ENCODE measurements around the gene FHOD3. TPM values are rescaled to one million over a fixed set of nuclear protein-coding genes. Genes with fewer than 3 reads are reported as not detected.

The FHOD3 gene
- total and polyA plus RNA-seq, 4 donors: 0.57 to 1.3 (median 1.2) TPM; not detected in 1

DNA sequence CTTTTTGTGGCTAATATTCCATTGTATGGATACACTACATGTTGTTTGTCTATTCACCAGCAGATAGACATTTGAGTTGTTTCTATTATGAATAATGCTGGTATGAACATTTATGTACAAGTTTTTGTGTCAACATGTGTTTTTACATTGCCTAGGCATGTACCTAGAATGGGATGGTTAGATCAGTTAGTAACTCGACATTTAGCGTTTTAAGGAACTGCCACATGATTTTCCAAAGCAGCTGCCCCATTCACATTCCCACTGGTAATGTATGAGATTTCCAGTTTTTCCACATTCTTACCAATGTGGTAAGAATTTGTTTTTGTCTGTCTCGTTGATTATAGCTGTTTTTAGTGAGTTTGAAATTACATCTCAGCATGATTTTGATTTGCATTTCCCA is 112.8 kb downstream of the FHOD3 start (continued):
- TF ChIP-seq, protein P1, sequence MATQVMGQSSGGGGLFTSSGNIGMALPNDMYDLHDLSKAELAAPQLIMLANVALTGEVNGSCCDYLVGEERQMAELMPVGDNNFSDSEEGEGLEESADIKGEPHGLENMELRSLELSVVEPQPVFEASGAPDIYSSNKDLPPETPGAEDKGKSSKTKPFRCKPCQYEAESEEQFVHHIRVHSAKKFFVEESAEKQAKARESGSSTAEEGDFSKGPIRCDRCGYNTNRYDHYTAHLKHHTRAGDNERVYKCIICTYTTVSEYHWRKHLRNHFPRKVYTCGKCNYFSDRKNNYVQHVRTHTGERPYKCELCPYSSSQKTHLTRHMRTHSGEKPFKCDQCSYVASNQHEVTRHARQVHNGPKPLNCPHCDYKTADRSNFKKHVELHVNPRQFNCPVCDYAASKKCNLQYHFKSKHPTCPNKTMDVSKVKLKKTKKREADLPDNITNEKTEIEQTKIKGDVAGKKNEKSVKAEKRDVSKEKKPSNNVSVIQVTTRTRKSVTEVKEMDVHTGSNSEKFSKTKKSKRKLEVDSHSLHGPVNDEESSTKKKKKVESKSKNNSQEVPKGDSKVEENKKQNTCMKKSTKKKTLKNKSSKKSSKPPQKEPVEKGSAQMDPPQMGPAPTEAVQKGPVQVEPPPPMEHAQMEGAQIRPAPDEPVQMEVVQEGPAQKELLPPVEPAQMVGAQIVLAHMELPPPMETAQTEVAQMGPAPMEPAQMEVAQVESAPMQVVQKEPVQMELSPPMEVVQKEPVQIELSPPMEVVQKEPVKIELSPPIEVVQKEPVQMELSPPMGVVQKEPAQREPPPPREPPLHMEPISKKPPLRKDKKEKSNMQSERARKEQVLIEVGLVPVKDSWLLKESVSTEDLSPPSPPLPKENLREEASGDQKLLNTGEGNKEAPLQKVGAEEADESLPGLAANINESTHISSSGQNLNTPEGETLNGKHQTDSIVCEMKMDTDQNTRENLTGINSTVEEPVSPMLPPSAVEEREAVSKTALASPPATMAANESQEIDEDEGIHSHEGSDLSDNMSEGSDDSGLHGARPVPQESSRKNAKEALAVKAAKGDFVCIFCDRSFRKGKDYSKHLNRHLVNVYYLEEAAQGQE (IDR thresholded peaks at IDR 0.05): no peak
- TF ChIP-seq HNF4G (IDR thresholded peaks at IDR 0.05): no peak
- no peak for TF ChIP-seq NR2F2 (IDR thresholded peaks at IDR 0.05)
- TF ChIP-seq YY1 (IDR thresholded peaks at IDR 0.05): no peak

DNA sequence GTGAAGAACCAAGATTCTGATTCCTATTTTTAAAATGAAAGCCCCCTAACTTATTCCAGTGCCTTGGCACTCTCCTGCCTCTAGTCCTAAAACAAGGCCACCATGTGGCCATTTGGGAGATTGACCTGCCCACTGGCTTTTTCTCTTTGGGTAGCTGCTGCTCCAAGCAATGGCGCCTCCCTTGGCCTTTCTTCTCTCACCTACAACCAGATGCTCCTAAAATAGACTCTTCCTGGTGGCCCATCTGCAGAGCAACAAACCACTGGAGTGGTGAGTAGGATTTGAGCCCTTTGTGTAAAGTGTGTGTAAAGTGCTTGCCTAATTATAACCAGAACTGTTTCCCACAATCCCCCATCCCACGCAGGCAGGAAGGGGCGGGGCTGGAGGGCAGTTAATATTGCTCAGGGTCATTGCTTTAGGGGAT is 114.2 kb downstream of the FHOD3 start:
- TF ChIP-seq SP1 (IDR thresholded peaks at IDR 0.05): no peak
- no peak for TF ChIP-seq EGR1 (IDR thresholded peaks at IDR 0.05; ENCODE audit: low read depth in 2 of 2)
- no peak for TF ChIP-seq RAD21 (IDR thresholded peaks at IDR 0.05)
- no peak for DNase-seq (ENCODE audit: low spot score)
- WGBS: 80% methylated on average over 3 of the region's 3 CpGs
- Histone ChIP-seq H3K4me1 (ENCODE audit: control insufficient read depth in 4 of 4, insufficient read depth in 4 of 4, low read length in 3 of 4) (no peaks in the 10 kb centered on the region), H3K9me3 (ENCODE audit: control insufficient read depth in 4 of 4, low read length in 3 of 4) (no peaks in the 10 kb centered on the region), H3K36me3 (ENCODE audit: control insufficient read depth in 4 of 4, insufficient read depth in 3 of 4, low read depth in 1 of 4, low read length in 3 of 4) (no peaks in the 10 kb centered on the region), H3K9ac (ENCODE audit: low read depth in 1 of 2, low read length in 2 of 2) (no peak overlapping the region), H3K27ac (ENCODE audit: low read depth in 1 of 2, low read length in 2 of 2) (no peak overlapping the region), H3K4me3 (ENCODE audit: low read depth in 1 of 3, low read length in 3 of 3) (no peak overlapping the region), H3K27me3 (ENCODE audit: control insufficient read depth in 4 of 4, insufficient read depth in 4 of 4, low read length in 3 of 4) (no peaks in the 10 kb centered on the region)

DNA sequence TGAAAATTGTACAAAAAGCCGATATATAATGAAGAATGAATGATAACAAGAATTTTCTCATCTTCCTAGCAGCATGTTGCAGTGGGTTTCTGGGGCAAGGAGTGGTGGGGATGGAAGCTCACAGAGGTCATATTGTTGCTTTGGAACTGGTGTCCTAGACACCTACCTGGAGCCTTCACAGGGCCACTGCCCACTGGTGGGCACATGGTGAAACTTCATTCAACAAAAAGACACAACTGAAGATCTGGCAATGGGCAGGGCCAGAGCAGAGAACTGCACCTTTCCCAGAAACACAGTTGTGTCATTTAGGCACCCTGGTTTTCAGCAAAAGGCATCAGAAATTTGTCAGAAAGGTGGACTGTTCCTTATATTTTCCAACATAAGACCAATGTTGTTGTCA is 115.3 kb downstream of the FHOD3 start:
- Histone ChIP-seq H3K27ac (ENCODE audit: low read depth in 1 of 2, low read length in 2 of 2) (no peak overlapping the region), H3K4me3 (ENCODE audit: low read depth in 1 of 3, low read length in 3 of 3) (no peak overlapping the region), H3K36me3 (ENCODE audit: control insufficient read depth in 4 of 4, insufficient read depth in 3 of 4, low read depth in 1 of 4, low read length in 3 of 4) (no peaks in the 10 kb centered on the region), H3K4me1 (ENCODE audit: control insufficient read depth in 4 of 4, insufficient read depth in 4 of 4, low read length in 3 of 4) (no peaks in the 10 kb centered on the region), H3K27me3 (ENCODE audit: control insufficient read depth in 4 of 4, insufficient read depth in 4 of 4, low read length in 3 of 4) (no peaks in the 10 kb centered on the region), H3K9me3 (ENCODE audit: control insufficient read depth in 4 of 4, low read length in 3 of 4) (no peaks in the 10 kb centered on the region), H3K9ac (ENCODE audit: low read depth in 1 of 2, low read length in 2 of 2) (no peak overlapping the region)
- DNase-seq (ENCODE audit: low spot score): no peak
- TF ChIP-seq, protein P2, sequence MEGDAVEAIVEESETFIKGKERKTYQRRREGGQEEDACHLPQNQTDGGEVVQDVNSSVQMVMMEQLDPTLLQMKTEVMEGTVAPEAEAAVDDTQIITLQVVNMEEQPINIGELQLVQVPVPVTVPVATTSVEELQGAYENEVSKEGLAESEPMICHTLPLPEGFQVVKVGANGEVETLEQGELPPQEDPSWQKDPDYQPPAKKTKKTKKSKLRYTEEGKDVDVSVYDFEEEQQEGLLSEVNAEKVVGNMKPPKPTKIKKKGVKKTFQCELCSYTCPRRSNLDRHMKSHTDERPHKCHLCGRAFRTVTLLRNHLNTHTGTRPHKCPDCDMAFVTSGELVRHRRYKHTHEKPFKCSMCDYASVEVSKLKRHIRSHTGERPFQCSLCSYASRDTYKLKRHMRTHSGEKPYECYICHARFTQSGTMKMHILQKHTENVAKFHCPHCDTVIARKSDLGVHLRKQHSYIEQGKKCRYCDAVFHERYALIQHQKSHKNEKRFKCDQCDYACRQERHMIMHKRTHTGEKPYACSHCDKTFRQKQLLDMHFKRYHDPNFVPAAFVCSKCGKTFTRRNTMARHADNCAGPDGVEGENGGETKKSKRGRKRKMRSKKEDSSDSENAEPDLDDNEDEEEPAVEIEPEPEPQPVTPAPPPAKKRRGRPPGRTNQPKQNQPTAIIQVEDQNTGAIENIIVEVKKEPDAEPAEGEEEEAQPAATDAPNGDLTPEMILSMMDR (IDR thresholded peaks at IDR 0.05; ENCODE audit: low read depth, low read length, missing input control): peak; percentile 7
- TF ChIP-seq EGR1 (IDR thresholded peaks at IDR 0.05; ENCODE audit: low read depth in 2 of 2) (no peak), TAF1 (conservative IDR thresholded peaks at IDR 0.05) (no peak), FOXA2 (IDR thresholded peaks at IDR 0.05) (no peak), RAD21 (IDR thresholded peaks at IDR 0.05) (peak in 1 of 2 donors; percentile 34), HNF4G (IDR thresholded peaks at IDR 0.05) (no peak)
- 94% methylated on average over 1 of the region's 1 CpG for WGBS

DNA sequence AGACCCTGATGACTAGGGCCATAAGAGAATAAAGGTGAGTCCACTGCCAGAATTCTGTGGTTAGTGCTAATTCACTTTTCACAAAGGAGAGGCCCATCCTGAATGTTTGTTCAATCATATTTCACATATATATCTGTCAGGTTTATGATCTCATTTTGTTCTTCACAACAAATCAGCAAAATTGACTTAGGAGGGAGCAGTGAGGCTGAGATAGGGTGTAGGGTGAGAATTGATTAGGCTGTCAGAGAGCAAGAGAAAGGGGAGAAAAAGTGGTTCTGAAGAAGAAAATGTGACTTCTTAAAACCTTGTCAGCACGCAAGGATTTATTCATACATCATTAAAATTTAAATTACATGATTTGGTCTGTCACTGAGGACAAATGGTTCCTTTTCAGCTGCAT is 117.7 kb downstream of the FHOD3 start:
- no peak overlapping the region for H3K4me3 ChIP-seq (ENCODE audit: low read depth in 1 of 3, low read length in 3 of 3)
- H3K36me3 ChIP-seq (ENCODE audit: control insufficient read depth in 4 of 4, insufficient read depth in 3 of 4, low read depth in 1 of 4, low read length in 3 of 4): no peaks in the 10 kb centered on the region
- 93% methylated on average over 1 of the region's 1 CpG for WGBS
- no peaks in the 10 kb centered on the region for H3K27me3 ChIP-seq (ENCODE audit: control insufficient read depth in 4 of 4, insufficient read depth in 4 of 4, low read length in 3 of 4)
- DNase-seq (ENCODE audit: low spot score): no peak
- no peaks in the 10 kb centered on the region for H3K4me1 ChIP-seq (ENCODE audit: control insufficient read depth in 4 of 4, insufficient read depth in 4 of 4, low read length in 3 of 4)
- no peak overlapping the region for H3K27ac ChIP-seq (ENCODE audit: low read depth in 1 of 2, low read length in 2 of 2)
- H3K9me3 ChIP-seq (ENCODE audit: control insufficient read depth in 4 of 4, low read length in 3 of 4): no peaks in the 10 kb centered on the region
- H3K9ac ChIP-seq (ENCODE audit: low read depth in 1 of 2, low read length in 2 of 2): no peak overlapping the region
- TF ChIP-seq, protein P1 (IDR thresholded peaks at IDR 0.05): no peak
- no peak for TF ChIP-seq RAD21 (IDR thresholded peaks at IDR 0.05)
- TF ChIP-seq HNF4G (IDR thresholded peaks at IDR 0.05): no peak
- TF ChIP-seq NR2F2 (IDR thresholded peaks at IDR 0.05): no peak
- TF ChIP-seq SP1 (IDR thresholded peaks at IDR 0.05): no peak
- TF ChIP-seq, protein P3, sequence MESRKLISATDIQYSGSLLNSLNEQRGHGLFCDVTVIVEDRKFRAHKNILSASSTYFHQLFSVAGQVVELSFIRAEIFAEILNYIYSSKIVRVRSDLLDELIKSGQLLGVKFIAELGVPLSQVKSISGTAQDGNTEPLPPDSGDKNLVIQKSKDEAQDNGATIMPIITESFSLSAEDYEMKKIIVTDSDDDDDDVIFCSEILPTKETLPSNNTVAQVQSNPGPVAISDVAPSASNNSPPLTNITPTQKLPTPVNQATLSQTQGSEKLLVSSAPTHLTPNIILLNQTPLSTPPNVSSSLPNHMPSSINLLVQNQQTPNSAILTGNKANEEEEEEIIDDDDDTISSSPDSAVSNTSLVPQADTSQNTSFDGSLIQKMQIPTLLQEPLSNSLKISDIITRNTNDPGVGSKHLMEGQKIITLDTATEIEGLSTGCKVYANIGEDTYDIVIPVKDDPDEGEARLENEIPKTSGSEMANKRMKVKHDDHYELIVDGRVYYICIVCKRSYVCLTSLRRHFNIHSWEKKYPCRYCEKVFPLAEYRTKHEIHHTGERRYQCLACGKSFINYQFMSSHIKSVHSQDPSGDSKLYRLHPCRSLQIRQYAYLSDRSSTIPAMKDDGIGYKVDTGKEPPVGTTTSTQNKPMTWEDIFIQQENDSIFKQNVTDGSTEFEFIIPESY (IDR thresholded peaks at IDR 0.05): no peak
- TF ChIP-seq, protein P4, sequence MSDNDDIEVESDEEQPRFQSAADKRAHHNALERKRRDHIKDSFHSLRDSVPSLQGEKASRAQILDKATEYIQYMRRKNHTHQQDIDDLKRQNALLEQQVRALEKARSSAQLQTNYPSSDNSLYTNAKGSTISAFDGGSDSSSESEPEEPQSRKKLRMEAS (IDR thresholded peaks at IDR 0.05): no peak
- no peak for TF ChIP-seq GABPA (IDR thresholded peaks at IDR 0.05 in 1 of 2, conservative IDR thresholded peaks at IDR 0.05 in 1 of 2)
- no peak for TF ChIP-seq TAF1 (conservative IDR thresholded peaks at IDR 0.05)
- TF ChIP-seq FOXA1 (IDR thresholded peaks at IDR 0.05): no peak
- TF ChIP-seq FOXA2 (IDR thresholded peaks at IDR 0.05): no peak
- TF ChIP-seq HNF4A (conservative IDR thresholded peaks at IDR 0.05): no peak
